ENCODE results near the gene SDHC.
"Not testable (repeated sequence)": the region's sequence is repeated elsewhere in the genome, so short reads cannot be mapped to it uniquely, and the experiment has no call there.

Gene SDHC

DNA sequence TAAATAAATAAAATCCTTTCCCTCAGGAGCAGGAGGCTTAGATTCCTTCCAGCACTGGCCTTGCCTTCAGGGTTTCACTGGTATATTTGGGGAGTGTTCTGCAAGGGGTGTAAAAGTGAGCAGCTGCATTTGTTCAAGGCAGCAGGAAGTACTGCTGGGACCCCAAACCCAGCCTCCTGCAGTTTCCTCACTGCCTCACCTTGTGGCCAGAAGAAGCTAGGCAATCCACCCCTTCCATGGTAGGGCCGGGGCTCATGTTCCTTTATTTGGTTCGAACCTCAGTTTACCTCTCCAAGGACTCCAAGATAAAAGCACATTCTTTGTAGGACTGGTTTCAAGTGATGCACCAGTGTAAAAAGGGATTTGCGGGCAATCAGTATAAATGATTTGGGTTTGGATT is 74.5 kb downstream of the SDHC start:
- no peak for DNase-seq

DNA sequence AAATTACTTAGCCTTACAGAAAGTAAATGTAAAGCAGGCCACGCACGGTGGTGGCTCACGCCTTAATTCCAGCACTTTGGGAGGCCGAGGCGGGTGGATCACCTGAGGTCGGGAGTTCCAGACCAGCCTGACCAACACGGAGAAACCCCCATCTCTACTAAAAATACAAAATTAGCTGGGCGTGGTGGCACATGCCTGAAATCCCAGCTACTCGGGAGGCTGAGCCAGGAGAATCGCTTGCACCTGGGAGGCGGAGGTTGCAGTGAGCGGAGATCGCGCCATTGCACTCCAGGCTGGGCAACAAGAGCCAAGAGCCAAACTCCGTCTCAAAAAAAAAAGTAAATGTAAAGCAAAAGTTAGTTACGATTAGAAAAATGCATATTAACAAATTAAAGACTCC is 75.0 kb downstream of the SDHC start:
- DNase-seq = not testable (repeated sequence)

DNA sequence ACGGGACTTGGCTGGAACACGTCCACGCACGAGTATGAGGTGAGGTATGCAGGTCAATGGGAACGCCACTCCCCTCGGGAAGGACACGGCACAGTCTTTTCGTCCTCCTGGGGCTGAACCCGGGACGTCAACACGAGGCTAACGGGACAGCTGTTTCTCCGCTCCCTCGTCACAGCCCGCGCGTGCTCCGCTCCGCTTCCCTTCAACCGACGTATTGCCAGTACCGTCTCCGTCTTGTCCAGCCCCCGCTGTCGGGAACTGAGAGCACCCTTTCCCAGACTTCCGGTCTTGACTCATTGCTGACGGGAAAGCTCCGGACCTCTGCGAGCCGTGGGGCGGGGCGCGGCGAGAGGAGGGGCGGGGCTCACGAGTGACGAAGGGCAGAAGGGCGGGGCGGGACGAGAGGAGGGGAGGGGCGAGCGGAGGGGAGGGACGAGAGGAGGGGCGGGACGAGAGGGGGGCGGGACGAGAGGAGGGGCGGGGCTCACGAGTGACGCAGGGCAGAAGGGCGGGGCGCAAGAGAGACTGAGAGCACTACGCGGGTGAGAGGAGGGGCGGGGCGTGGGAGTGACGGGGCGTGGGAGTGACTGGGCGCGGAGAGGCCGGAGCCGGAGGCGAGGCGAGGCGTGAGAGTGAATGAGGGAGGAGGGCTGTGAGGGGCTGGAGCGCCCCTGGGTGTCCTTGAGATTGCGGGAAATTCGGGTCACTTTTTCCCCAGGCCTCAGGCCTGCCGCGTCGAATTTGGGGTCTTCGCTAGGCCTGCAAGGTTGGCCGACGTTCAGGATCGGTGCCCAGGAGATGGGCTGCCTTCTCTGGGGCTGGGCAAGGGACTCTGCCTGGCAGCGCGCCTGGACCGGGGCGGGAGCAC is 75.7 kb downstream of the SDHC start:
- DNase-seq = peak; percentile 89

DNA sequence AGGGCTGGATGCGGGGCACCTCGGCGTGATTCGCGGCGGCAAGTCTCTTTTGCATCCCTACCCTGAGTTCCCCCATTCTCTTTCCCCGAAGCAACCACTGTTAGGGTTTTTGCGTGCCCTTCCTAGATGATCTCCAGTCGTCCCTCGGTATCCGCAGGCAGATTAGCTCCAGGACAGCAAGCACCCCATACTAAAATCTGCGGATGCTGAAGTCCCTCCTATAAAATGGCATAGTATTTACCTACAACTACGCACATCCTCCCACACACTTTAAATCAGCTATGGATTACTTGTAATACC is 76.3 kb downstream of the SDHC start:
- DNase-seq = no peak

DNA sequence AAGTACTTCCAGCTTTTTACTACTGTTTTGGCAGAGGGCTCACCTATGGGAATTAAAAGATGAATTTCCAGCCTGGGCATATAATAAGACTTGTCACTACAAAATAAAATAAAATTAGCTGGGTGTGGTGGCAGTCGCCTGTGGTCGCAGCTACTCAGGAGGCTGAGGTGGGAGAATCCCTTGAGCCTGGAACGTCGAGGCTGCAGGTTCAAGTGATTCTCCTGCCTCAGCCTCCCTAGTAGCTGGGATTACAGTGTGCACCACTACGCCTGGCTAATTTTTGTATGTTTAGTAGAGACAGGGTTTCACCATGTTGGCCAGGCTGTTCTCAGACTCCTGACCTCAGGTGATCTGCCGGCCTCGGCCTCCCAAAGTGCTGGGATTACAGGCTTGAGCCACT is 77.0 kb downstream of the SDHC start:
- DNase-seq = not testable (repeated sequence)

DNA sequence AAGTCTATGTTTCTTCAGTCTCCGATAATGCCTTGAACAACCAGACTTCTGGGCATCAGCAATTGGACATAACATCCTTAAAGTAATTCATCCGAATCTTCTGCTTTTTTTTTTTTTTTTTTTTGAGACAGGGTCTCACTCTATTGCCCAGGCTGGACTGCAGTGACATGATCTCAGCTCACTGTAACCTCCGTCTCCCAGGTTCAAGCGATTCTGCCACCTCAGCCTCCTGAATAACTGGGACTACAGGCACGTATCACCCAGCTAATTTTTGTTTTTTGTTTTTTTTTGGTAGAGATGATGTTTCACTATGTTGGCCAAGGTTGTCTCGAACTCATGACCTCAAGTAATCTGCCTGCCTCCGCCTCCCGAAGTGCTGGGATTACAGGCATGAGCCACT is 77.4 kb downstream of the SDHC start:
- no peak for DNase-seq

DNA sequence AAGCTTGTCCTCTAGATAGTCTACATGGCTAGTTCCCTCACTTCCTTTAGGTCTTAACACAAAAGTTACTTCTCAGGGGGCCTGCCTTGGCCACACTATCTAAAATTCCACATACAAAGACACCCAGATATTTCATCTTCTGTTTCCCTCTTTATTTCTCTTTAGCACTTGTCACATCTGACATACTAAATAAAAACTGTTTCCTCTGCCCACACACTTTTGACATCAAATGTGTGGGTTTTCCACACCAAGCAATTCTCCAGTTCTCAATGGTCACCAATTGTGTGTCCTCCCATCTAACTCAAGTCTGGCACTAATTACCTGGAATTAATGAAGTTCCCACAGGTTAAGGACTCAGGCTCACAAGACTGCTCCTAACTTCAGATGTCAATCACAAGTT is 79.0 kb downstream of the SDHC start:
- DNase-seq = no peak

DNA sequence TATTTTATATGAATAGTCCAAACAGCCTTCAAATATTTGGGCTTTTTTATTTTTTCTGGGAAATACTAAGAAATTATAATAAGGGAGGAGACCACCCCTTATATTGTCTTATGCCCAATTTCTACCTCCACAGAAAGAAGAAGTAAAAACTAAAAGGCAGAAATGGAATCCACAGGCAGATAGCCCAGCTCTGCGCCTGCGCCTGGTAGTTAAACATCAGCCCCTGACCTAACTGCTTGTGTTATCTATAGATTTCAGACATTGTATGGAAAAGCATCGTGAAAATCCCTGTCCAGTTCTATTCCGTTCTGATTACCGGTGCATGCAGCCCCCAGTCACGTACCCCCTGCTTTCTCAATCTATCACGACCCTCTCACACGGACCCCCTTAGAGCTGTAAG is 82.9 kb downstream of the SDHC start:
- DNase-seq = not testable (repeated sequence)

DNA sequence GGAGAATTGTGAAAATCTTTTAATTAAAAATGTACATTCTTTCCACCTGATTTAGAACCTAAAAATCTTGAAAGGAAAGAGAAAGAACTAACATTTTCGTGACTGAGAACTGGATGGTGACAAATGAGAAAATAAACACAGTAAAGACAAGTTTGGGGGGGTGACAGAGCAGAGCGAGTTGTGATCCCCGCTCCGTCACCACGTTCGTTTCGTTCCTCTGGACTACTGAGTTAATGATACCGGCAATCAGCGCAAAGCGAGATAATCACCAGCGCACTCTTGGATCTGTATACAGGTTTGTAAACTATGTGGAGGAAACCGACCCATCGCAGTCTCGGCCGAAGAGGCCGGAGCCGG is 84.7 kb downstream of the SDHC start:
- no peak for DNase-seq

DNA sequence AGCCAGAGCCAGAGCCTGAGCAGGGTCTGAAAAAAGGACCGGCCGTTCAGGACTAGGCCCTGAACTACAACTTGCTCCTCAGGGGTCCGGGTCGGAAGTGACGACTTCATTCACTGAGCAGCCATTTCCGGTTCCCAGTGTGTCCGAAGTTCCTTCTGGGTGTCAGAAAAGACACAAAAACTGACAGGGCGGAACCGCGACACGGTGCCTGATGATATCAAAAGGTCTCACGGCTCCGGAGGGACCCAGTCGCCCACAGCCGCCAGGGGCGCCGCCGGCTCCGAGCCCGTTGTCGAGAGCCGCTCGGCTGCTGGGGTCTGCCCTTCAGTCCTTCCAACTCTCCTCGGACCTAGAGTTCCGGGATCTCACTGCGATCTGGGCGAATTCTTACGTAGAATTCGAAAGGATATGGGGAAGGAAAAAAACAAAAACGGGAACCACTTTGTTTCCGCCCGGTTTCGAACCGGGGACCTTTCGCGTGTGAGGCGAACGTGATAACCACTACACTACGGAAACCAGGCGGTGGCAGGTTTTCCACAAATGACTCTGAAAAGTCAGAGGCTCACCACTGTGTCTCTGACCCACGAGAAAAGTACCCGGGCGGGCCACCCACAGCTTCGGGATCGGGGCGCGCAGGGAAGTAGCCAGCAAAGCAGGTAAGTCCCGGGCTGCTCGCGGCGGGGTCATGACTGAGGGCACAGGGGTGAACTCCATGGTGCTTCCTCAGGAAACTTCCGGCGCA is 85.2 kb downstream of the SDHC start:
- peak; percentile 80 for DNase-seq

DNA sequence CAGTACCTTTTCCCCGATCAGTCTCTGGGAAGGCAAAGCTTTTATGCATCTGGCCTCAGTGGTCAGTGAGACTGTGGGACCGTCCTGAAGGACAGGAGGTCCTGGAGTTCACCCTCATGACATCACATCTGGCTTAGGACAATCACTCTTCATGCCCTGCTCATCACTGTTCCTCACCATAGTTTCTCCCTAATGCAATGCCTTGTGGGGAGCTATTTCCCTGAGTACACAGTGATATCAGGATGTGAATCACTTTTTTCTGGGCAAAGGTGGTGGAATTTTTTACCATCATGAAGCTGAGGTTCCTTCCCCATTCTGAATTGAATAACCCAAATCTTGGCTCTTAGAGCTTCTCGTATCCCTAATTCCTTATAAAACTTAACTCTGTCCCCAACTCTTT is 88.3 kb downstream of the SDHC start:
- DNase-seq = no peak

DNA sequence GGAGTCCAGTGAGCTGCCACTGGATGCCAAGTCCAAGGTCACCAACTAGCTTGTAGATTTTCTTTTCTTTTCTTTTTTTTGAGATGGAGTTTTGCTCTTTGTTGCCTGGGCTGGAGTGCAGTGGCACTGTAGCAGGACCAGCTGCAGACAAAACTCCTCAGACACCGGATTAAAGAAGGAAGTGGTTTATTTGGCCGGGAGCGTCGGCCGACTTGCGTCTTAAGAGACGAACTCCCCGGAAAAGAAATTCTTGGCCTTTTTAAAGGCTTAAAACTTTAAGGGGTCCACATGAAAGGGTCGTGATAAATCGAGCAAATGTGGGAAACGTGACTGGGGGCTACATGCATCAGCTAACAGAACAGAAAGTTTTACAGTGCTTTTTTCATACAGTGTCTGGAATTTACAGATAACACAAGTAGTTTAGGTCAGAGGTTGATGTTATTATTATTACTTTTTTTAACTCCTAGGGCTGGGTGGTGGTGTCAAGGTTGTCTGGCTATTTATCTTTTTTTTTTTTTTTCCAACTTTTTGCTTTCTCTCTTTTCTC is 89.9 kb downstream of the SDHC start:
- no peak for DNase-seq

DNA sequence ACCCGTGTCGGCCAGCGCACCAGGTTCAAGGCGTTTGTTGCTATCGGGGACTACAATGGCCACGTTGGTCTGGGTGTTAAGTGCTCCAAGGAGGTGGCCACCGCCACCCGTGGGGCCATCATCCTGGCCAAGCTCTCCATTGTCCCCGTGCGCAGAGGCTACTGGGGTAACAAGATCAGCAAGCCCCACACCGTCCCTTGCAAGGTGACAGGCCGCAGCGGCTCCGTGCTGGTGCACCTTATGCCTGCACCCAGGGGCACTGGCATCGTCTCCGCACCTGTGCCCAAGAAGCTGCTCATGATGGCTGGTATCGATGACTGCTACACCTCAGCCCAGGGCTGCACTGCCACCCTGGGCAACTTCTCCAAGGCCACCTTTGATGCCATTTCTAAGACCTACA is 92.4 kb downstream of the SDHC start:
- DNase-seq = not testable (repeated sequence)

DNA sequence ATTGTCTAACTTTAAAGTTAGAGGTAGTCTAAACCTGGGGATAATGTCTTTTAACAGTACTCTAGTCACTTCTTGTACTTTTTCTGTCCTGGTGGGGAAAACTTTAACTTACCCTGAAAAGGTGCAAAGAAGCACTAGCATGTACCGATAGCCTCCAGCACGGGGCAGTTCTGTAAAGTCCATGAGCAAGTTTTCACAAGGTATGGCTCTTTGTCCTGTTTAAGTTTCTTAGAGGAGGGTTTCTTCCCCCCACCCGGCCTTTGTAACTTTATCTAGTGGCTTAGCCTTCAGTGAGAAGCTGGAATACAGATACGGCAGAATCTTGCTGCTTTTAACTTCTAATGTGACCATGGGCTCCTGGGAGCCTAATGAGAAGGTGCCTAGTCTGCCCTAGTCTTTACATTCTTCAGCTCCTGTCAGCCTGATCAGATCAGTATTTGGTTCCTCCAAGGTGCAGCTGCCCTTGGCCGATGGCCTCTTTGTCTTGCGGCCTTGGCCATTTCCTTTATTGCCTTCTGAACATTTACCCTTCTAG is 93.3 kb downstream of the SDHC start:
- DNase-seq = no peak

DNA sequence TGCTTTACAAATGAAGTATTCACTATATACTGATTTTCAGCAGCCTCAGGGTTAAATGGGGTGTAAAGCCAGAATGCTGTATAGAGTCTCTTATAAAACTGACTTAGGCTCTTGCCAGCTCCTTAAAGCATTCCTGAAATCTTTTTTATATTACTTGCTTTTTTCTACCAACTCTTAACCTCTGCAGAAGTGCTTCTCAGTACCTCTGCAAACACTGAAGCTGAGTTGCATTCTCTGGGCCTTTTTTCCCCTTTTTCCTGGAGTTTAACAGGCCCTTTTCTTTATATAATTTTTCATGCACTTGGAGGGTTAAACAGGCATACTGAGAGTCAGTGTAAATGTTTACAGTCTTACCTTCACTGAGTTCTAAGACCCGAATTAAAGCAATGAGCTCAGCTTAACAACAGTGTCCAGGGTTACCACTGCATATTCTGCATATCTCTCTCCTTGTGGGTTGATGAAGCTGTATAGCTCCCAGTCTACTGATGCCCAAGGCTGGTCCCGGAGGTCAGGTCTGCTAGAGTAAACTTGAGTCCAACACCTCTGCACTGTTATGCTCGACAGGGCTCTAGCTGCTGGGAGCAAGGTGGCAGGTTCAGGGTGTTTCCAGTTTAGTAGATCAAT is 94.4 kb downstream of the SDHC start:
- no peak for DNase-seq

DNA sequence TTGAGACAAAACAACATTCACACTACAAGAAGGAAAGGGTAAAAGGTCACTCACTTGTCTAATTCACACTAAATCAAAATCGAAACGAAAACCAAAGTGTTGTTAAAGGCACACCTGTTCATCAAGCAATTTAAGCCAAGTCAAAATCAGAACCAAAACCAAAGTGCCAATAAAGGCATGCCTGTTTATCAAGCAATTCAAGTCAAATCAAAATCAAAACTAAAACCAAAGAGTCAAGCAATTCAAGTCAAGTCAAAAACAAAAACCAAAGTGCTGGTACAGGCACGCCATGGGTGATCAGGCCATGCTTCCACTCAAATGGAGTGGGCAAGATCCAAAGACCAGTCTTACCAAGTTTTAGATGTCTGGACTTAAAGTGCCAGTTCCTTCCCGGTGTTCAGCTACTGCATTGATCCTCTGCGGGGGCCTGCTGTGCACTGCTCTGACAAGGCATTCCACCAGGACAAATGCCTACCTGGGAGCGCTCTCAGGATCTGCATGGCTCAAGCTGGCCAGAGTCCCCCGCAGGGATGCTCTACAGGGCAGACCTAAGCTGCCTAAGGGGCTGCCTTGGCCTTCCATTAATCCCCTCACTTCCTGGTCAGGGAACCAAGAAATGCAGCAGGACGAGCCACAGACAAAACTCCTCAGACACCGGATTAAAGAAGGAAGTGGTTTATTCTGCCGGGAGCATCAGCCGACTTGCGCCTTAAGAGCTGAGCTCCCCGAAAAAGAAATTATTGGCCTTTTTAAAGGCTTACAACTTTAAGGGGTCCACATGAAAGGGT is 95.9 kb downstream of the SDHC start:
- DNase-seq = not testable (repeated sequence)

DNA sequence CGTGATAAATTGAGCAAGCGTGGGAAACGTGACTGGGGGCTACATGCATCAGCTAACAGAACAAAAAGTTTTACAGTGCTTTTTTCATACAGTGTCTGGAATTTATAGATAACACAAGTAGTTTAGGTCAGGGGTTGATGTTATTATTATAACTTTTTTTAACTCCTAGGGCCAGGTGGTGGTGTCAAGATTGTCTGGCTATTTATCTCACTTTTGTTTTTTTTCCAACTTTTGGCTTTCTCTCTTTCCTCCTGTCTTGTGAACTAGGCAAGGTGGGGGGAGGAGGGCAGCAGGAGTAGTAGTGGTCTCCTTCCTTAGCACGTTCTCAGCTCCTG is 96.4 kb downstream of the SDHC start:
- not testable (repeated sequence) for DNase-seq

Measured in GOT3 (cell line).